T-helper 2 cell treated with Interferon-gamma antibody and Interleukin-4, amounts not matched to agents 5 μg/mL and 100 μg/mL, for 36 hours (primary cell): ENCODE data around the gene ANKRD6.

Experiments
- DNase-seq: peaks from one replicate; pipeline ENCODE4 v3.0.0; 2021; ENCODE audit warnings: low spot score
- H3K27ac Mint-ChIP-seq: one replicate; pipeline ENCODE4 v1.8.0; 2021; ENCODE audit warnings: mild to moderate bottlenecking, mixed read lengths
- H3K27me3 Mint-ChIP-seq: one replicate; pipeline ENCODE4 v1.8.0; 2021; ENCODE audit warnings: low read depth, mixed read lengths
- H3K36me3 Mint-ChIP-seq: one replicate; pipeline ENCODE4 v1.8.0; 2021; ENCODE audit warnings: low read depth, mixed read lengths
- H3K4me1 Mint-ChIP-seq: one replicate; pipeline ENCODE4 v1.8.0; 2021; ENCODE audit warnings: low read depth, mixed read lengths
- H3K4me3 Mint-ChIP-seq: one replicate; pipeline ENCODE4 v1.8.0; 2022; ENCODE audit warnings: mild to moderate bottlenecking, moderate library complexity, mixed read lengths
- H3K9me3 Mint-ChIP-seq: one replicate; pipeline ENCODE4 v1.8.0; 2021; ENCODE audit warnings: mixed read lengths

Gene ANKRD6

GRCh38 chr6:89582669-89583325, 149.8 kb downstream of the ANKRD6 start:
- no peak for DNase-seq
- no peaks in the 10 kb centered on the region for H3K4me1 Mint-ChIP-seq
- H3K36me3 Mint-ChIP-seq, result no peaks in the 10 kb centered on the region
- no peak overlapping the region for H3K4me3 Mint-ChIP-seq
- H3K27ac Mint-ChIP-seq, result no peak overlapping the region
- peaks cover 4% of the 10 kb centered on the region for H3K27me3 Mint-ChIP-seq
- no peaks in the 10 kb centered on the region for H3K9me3 Mint-ChIP-seq

GRCh38 chr6:89583559-89583958, 150.6 kb downstream of the ANKRD6 start:
- no peaks in the 10 kb centered on the region for H3K36me3 Mint-ChIP-seq
- DNase-seq, result no peak
- no peak overlapping the region for H3K4me3 Mint-ChIP-seq

DNA sequence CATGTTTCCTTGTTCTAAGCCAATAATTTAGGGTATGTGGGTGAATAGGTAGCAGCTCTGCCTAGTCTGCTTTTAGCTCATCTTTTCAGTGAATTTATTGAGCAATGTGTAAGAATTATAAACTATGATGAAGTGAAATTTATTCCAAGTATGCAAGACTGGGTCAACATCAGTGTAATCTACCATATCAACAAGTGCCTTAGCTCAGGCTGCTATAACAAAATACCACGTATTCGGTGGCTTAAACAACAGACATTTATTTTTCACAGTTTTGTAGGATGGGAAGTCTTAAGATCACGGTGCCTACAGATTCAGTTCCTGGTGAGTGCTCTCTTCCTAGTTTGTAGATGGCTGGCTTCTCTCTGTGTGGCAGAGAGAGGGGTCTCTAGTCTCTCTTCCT, 151.6 kb downstream of the ANKRD6 start:
- no peak for DNase-seq
- Mint-ChIP-seq H3K27ac (no peak overlapping the region), H3K36me3 (no peaks in the 10 kb centered on the region), H3K9me3 (no peaks in the 10 kb centered on the region), H3K4me3 (no peak overlapping the region), H3K27me3 (peaks cover 4% of the 10 kb centered on the region), H3K4me1 (no peaks in the 10 kb centered on the region)

More at GRCh38 chr6:89583559-89583958, 150.6 kb downstream of the ANKRD6 start:
- Mint-ChIP-seq H3K9me3 (no peaks in the 10 kb centered on the region), H3K4me1 (no peaks in the 10 kb centered on the region), H3K27ac (no peak overlapping the region), H3K27me3 (peaks cover 4% of the 10 kb centered on the region)

GRCh38 chr6:89585154-89585553, 152.2 kb downstream of the ANKRD6 start:
- H3K4me1 Mint-ChIP-seq, result no peaks in the 10 kb centered on the region
- H3K27me3 Mint-ChIP-seq, result peaks cover 4% of the 10 kb centered on the region
- no peaks in the 10 kb centered on the region for H3K9me3 Mint-ChIP-seq
- DNase-seq, result no peak
- no peak overlapping the region for H3K27ac Mint-ChIP-seq
- no peak overlapping the region for H3K4me3 Mint-ChIP-seq
- no peaks in the 10 kb centered on the region for H3K36me3 Mint-ChIP-seq

GRCh38 chr6:89589297-89590025, 156.5 kb downstream of the ANKRD6 start:
- Mint-ChIP-seq H3K36me3 (no peaks in the 10 kb centered on the region), H3K4me1 (no peaks in the 10 kb centered on the region), H3K4me3 (no peak overlapping the region), H3K27ac (no peak overlapping the region), H3K27me3 (no peaks in the 10 kb centered on the region), H3K9me3 (no peaks in the 10 kb centered on the region)
- no peak for DNase-seq

GRCh38 chr6:89590133-89590532, 157.2 kb downstream of the ANKRD6 start:
- H3K27ac Mint-ChIP-seq, result no peak overlapping the region
- H3K4me1 Mint-ChIP-seq, result no peaks in the 10 kb centered on the region
- no peaks in the 10 kb centered on the region for H3K27me3 Mint-ChIP-seq
- H3K9me3 Mint-ChIP-seq, result no peaks in the 10 kb centered on the region
- H3K36me3 Mint-ChIP-seq, result no peaks in the 10 kb centered on the region
- DNase-seq, result no peak
- no peak overlapping the region for H3K4me3 Mint-ChIP-seq

- Mint-ChIP-seq H3K4me1 (peaks cover 13% of the 10 kb centered on the region), H3K27ac (no peak overlapping the region), H3K4me3 (no peak overlapping the region), H3K27me3 (no peaks in the 10 kb centered on the region), H3K36me3 (peaks cover 10% of the 10 kb centered on the region), H3K9me3 (peaks cover 10% of the 10 kb centered on the region)
- DNase-seq, result no peak
Observed at GRCh38 chr6:89591745-89592144, 158.8 kb downstream of the ANKRD6 start.

DNA sequence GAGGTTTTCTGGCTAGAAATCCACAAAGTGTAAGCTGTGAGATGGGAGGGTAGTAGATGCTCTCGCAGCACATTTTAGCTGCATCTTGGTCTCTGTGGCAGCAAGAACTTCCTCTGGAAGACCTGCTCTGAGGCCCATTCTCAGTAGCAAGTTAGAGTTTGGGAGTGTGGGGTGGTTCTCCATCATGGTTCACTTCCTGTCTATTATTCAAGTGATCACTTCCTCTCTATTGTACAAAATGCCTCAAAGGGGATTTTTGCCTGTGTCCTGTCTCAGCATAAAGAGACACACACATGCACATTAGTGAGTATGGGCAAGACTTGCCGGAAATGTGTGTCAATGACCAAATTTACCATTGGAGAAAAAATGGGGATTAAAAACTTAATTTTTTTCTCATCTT, 163.1 kb downstream of the ANKRD6 start:
- peak overlapping the region; percentile 11 for H3K4me3 Mint-ChIP-seq
- DNase-seq, result no peak

DNA sequence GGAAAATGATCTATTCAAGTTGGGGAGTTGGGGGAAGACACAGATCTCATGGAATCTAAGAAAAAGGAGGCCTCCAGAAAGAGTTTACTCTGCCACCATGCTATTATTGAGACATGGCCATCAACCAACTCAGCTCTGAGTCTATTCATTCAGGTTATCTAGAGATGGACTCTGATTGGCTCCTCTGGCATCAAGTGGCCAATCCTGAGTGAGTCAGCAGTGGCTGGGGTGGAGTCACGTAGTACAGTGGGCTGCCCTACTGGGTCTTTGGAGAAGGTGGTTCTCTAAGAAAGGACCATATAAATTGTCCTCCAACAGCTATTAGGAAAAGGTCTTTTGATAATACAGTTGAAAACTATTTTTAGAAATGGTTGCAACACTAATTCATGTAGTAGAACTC, 163.5 kb downstream of the ANKRD6 start:
- DNase-seq, result no peak
- H3K27me3 Mint-ChIP-seq, result no peaks in the 10 kb centered on the region
- peak overlapping the region; percentile 90 for H3K27ac Mint-ChIP-seq
- H3K4me1 Mint-ChIP-seq, result peaks cover 28% of the 10 kb centered on the region
- H3K4me3 Mint-ChIP-seq, result peak overlapping the region; percentile 11
- H3K36me3 Mint-ChIP-seq, result peaks cover 13% of the 10 kb centered on the region
- H3K9me3 Mint-ChIP-seq, result peaks cover 22% of the 10 kb centered on the region

More for the DNA sequence above, 163.1 kb downstream of the ANKRD6 start:
- H3K4me1 Mint-ChIP-seq, result peaks cover 28% of the 10 kb centered on the region
- H3K27me3 Mint-ChIP-seq, result no peaks in the 10 kb centered on the region
- H3K36me3 Mint-ChIP-seq, result peaks cover 13% of the 10 kb centered on the region
- peaks cover 22% of the 10 kb centered on the region for H3K9me3 Mint-ChIP-seq
- peak overlapping the region; percentile 90 for H3K27ac Mint-ChIP-seq

GRCh38 chr6:89597372-89597771, 164.4 kb downstream of the ANKRD6 start:
- Mint-ChIP-seq H3K4me3 (peak overlapping the region; percentile 52), H3K27ac (no peak overlapping the region), H3K4me1 (peaks cover 28% of the 10 kb centered on the region), H3K36me3 (peaks cover 13% of the 10 kb centered on the region), H3K9me3 (peaks cover 22% of the 10 kb centered on the region), H3K27me3 (no peaks in the 10 kb centered on the region)
- no peak for DNase-seq

GRCh38 chr6:89597988-89598387, 165.0 kb downstream of the ANKRD6 start:
- Mint-ChIP-seq H3K4me3 (peak overlapping the region; percentile 39), H3K9me3 (peaks cover 22% of the 10 kb centered on the region), H3K36me3 (peaks cover 13% of the 10 kb centered on the region), H3K4me1 (peaks cover 28% of the 10 kb centered on the region), H3K27ac (no peak overlapping the region), H3K27me3 (no peaks in the 10 kb centered on the region)
- DNase-seq, result no peak

DNA sequence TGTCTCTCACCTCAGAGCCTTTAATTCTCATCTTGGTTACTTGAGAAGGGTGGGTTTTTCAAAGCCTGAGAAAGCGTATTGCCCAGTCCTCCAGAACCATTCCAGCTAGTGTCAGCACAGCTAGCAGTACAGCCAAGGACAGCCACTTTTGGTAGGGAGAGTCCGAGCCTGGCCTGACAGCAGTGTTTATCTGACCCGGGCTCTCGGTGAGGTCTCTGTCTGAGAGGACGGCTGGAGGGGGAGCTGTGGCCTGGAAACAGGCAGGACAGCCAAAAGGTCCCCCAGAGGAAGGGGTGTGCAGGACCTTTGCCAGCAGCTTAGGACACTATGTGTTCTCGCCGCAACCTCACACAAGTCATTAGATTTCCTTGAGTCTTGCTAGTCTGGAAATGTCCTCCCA, 166.8 kb downstream of the ANKRD6 start:
- no peak overlapping the region for H3K27ac Mint-ChIP-seq
- peaks cover 28% of the 10 kb centered on the region for H3K4me1 Mint-ChIP-seq
- peaks cover 22% of the 10 kb centered on the region for H3K9me3 Mint-ChIP-seq
- H3K27me3 Mint-ChIP-seq, result no peaks in the 10 kb centered on the region
- peaks cover 13% of the 10 kb centered on the region for H3K36me3 Mint-ChIP-seq
- DNase-seq, result no peak
- H3K4me3 Mint-ChIP-seq, result no peak overlapping the region

GRCh38 chr6:89602166-89602565, 169.2 kb downstream of the ANKRD6 start:
- peaks cover 3% of the 10 kb centered on the region for H3K36me3 Mint-ChIP-seq
- H3K4me3 Mint-ChIP-seq, result no peak overlapping the region
- H3K27me3 Mint-ChIP-seq, result no peaks in the 10 kb centered on the region
- H3K9me3 Mint-ChIP-seq, result peaks cover 9% of the 10 kb centered on the region
- H3K27ac Mint-ChIP-seq, result no peak overlapping the region
- no peak for DNase-seq
- peaks cover 11% of the 10 kb centered on the region for H3K4me1 Mint-ChIP-seq

DNA sequence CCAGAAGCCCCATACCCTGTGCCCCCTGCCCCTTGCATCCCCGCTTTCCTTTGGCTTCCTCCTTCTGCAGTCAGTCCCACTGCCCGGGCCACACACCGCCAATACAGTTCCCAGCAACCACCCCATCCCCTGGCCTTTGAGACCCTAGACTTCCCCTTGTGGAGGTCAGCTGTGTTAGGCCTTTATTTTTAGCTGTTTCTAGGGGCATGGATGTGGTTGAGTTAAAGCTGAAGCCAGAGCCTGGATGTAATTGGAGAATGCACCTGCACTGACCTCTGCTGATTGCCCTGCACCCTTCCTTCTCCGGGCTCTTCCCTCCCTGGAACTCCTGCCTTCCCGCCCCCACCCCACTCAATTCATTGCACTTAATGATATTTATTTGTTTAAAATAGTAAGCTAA, 171.7 kb downstream of the ANKRD6 start:
- Mint-ChIP-seq H3K9me3 (no peaks in the 10 kb centered on the region), H3K4me1 (no peaks in the 10 kb centered on the region), H3K4me3 (no peak overlapping the region), H3K36me3 (no peaks in the 10 kb centered on the region), H3K27ac (no peak overlapping the region), H3K27me3 (no peaks in the 10 kb centered on the region)
- DNase-seq, result no peak
